ENCODE results near the gene LALBA.
"Not testable (repeated sequence)": the region's sequence is repeated elsewhere in the genome, so short reads cannot be mapped to it uniquely, and the experiment has no call there.

The LALBA gene

DNA sequence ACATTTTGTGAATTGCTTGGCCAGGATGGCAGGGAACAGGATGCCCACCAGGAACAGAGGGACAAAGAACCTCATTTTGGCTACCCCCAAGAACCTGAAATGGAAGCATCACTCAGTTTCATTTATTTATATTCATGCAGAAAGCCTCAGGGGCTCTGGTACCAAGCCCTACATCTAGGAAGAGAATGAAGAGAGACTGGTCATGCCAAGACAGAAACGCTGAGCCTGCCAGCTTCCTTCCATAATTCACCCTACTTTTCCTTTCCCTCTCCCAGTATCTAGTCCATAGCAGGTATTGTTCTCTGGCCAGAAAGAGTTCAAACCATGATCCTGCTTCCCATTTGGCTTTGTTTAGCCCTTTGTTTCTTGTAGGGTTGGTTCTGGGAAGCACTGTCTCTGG is at the start of gene LALBA:
Gene LALBA (minus strand): TSS at position 101 of the 400 bp plus-strand sequence. CDS start 26 bp downstream, at position 75.
- DNase-seq: no peak

DNA sequence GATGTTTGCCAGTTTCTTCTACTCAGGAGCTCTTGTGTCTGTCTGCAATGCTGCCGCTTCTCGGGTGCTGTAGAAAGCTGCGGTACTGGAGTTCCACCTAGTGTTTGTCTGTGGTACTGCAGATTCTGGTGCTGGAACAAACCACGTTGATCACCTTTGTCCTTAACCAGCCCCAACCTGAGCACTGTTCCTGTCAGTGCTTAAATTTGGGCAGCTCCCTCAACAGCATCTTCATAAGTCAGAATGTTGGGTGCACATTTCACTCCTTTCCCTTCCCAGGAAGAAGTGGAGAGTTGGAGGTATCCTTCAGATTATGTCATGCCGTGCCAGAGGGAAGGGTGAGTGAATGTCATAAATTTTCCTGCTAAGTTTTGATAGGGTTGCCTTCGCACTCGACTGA is 48.7 kb upstream of the LALBA start:
- no peak for DNase-seq

DNA sequence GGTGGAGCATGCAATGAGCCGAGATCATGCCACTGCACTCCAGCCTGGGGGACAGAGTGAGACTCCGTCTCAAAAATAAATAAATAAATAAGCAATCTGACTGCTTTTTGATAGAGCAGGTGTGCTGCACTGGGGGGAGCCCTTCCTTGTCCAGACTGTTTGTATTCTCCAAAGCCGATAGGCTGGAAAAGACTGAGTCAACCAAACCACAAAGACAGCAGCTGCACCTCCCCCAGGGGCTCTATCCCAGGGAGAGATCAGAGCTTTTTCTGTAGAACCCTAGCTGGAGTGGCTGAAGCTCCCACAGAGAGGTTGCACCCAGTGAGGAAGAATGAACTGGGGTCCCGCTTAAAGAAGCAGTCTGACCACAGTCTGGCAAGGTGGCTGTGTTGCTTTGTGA is 45.8 kb upstream of the LALBA start:
- DNase-seq: no peak

DNA sequence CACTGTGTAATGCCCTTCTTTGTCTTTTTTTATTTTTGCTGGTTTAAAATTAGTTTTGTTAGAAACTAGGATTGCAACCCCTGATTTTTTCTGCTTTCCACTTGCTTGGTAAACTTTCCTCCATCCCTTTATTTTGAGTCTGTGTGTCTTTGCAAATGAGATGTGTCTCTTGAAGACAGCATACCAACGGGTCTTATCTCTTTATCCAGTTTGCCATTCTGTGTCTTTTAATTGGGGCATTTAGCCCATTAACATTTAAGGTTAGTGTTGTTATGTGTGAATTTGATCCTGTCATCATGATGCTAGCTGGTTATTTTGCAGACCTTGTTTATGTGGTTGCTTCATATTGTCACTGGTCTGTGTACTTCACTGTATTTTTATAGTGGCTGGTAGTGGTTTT is 43.5 kb upstream of the LALBA start:
- no peak for DNase-seq

DNA sequence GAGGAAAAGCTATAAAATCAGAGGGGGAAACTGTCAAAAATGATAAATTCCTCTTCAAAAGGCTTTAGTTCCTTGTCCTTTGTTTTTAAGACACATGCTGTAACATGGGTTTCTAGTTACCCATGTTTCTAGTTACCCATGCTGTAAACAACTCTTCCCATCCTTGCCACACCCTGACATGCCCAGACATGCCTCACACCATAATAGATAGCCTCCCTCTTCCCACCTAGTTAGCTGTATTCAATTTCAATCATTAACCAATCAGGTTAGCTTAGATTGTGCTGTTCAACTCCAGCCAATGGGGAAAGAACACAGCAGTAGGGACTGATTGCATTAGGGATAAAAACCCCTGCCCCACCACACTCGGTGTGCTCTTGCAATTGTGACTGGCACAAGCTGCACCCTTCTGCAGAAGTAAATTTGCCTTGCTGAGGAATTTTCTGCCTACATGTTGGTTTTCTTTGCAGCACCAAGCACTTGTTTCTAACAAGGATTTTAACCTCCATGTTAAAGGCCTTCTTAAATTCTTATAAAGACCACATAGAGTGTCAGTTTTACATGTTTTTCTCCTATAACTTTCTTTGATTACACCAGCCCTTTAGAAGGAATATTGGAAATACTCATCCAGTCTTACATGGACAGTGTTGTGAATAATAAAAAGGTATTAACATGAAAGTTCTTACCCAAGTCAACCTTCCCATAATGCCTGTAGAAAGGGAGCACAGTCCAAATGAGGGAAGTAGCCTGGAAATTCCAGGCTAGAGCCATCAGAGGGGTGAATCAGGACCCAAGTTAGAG is 32.5 kb upstream of the LALBA start:
- no peak for DNase-seq

DNA sequence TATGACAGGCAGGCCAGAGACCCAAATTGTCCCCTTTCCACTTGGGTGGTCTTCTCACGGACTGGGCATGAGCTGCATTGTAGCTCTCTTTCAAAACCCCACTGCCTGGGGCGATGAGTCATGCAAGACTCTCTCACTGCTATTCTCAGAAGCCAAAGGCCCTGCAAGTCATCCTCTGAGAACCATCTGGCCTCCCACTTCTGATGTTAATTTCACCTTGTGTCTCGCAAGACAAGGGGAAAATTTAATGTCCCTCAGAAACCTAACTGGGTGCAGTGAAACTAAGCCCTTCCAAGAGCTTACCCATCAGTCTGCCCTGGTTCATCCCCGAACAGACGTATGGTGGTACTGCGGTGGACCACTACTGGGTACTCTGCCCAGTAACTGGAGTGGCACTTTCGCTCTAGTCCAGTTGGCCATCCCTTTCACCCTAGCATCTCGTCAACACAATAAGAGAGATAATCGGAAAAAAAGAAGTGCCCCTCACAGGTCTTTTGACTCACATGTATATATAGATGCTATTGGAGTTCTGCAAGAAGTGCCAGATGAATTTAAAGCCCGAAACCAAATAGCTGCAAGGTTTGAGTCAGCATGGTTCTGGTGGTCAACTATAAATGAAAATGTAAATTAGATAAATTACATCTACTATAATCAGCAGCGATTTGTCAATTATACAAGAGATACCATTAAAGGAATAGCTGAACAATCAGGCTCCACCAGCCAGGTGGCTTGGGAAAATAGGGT is 31.3 kb upstream of the LALBA start:
- DNase-seq: no peak

DNA sequence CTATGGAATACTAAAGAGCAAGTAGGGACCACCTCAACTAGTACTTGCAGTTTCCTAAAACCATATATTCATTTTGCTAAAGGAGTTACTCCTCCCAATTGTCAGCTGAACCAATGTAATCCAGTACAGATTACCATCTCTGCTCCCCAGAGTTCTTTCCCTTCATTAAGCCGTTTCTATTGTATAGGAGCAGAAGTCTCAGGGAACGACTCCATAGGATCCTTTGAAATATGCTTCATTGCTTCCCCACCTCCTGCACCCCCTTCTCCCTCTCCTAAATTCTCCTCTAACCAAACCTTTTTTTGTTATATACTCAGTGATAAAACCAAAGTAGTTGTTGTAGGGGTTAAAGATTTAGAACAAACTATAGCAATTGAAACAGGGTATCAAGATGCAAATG is 30.7 kb upstream of the LALBA start:
- no peak for DNase-seq

DNA sequence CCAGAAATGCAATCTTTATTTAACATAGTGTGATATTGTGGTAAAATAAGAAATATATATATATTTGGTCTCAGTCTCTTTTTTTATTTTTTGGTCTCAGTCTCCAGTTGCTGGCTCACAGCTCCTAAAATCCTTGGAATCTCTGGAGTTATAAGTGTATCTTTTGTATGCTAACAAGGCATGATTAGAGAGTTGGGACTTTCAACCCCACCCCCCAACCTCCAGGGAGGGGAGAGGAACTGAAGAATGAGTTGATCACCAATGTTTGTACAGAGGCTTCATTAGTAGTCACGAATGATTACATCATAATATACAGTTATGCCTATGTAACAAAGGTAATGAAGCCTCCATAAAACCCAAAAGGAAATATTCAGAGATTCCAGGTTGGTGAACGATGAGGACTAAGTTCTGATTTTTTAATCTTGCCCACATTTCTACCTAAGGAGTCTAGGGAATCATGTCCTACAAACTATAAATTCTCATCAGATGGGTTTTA is 22.8 kb upstream of the LALBA start:
- no peak for DNase-seq

DNA sequence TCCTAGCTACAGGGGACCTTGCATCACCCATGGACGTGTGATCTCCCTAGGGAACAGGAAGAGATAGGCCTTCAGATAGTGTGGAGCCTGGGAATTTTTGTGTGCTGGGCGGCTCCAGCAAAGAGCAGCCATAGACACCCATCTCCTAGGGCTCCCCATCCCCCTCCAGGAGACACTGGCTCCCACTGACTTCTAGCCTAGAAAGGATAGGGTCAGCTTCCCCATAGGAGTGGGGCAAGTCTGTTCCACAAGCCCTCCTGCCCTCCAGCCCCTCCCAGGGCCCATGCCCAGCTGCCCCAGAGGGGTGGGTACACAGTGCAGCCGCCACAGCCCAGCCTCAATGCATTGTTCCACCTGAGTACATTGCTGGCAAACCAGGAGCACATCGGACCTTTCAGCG is 16.5 kb upstream of the LALBA start:
- no peak for DNase-seq

DNA sequence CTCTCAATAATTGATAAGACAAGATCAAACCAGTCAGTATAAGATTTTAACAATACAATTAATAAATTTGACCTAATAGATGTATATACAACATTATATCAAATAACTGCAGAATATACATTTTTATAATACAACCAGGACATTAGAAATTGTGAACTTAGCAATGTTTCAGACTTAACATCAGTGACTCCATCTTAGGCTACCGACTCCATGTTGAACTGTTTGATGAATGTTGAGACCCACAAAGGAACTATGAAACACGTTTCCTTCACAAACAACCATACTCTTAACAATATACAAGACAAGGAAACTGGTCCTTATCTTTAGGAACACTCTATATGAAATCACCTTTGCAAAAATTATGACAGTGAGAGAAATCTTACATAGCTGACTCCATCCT is 13.9 kb upstream of the LALBA start:
- no peak for DNase-seq

DNA sequence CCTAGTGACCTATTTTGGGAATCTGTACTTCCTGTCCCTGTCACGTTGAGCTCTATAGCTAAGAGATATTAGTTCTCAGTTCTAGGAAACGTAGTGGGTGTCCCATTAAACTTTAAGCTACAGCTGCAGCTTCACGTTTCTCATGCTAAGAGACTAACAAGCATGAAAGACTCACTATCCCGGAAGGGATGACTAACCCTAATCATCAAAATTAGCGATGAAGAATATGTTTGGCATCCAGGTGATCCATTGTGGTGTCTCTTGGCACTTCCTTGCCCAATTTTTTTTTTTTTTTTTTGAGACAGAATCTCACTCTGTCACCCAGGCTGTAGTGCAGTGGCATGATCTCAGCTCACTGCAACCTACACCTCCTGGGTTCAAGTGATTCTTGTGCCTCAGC is 11.0 kb upstream of the LALBA start:
- no peak for DNase-seq

DNA sequence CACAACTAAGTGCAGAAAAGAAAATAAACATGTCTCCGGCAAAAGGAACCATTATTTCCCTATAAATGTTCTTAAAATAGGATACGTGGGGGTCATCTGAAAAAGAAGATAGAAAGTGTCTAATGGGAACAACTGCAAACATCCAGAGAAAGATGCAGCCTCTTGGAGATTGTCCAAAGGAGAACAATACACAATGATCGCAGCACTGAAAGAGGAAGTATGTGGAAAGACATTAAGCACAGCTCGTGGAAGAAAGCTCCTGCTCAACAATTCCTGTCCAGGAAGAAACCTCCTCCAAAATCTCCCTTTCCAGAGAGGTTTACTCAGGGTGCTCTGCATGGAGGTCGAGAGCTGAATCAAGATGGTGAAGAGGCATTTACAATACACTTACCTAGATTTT is 2.5 kb upstream of the LALBA start:
- DNase-seq: no peak

DNA sequence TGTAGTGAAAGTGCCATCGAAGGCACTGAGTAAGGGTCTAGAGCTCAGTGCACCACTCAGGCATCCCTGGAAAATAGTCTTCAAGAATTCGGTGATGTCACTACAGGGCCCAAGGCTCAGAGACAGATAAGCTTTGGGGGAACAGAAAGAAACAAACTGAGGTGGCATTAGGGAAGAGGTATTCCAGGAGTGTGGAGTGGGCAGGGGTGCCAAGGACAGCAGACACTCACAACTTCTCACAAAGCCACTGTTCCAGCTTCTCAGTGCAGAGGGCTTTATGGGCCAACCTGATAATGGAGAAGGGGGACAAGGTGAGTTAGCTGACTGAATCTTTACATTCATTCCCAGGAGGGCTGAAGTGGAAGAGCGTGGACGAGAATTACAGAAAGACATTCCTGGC is 2.1 kb downstream of the LALBA start:
- DNase-seq: no peak

DNA sequence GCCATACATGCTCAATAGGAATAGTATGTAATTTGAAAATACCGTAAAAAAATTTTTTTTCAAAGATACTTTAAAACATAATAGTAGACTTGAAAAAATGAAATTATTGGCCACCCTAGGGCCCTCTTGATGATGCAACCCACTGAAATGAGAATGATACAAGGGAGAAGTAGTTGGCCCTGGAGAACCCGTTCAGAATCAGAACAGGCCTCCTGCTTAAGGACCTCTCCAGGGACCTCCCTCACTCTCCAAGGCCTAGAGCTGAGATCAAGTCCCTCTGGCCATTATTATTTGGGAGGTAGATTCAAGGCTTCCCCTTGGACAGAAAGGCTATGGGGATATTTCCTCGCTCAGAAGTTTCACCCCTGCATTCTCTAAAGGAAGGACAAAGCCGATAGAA is 11.9 kb downstream of the LALBA start:
- DNase-seq: no peak

DNA sequence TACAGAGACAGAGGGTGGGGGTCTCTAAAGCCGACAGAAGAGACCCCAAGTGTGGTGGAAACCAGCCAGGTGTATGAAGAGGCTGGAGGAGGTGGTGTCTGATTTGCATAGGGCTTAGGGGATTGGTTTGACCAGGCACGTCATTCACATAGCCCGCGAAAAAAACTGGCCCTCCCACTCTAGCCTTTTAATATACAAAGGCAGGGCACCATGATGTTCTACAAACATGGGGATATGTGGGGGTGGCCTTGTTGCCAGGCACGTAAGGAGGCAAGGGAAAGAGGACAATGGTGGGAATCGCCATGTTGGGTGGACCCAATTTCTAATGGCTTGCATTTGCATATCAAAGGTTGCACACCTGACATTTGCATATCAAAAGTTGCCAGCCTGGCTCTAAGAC is 13.2 kb downstream of the LALBA start:
- no peak for DNase-seq

DNA sequence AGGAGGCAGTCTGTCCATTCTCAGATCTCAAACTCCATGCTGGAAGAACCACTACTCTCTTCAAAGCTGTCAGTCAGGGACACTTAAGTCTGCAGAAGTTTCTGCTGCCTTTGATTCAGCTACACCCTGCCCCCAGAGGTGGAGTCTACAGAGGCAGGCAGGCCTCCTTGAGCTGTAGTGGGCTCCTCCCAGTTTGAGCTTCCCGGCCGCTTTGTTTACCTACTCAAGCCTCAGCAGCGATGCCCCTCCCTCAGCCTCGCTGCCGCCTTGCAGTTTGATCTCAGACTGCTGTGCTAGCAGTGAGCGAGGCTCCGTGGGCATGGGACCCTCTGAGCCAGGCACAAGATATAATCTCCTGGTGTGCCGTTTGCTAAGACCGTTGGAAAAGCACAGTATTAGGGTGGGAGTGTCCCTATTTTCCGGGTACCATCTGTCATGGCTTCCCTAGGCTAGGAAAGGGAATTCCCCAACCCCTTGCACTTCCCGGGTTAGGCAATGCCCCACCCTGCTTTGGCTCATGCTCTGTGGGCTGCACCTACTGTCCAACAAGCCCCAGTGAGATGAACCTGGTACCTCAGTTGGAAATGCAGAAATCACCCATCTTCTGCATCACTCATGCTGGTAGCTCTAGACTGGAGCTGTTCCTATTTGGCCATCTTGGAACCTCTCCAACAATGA is 16.0 kb downstream of the LALBA start:
- DNase-seq: not testable (repeated sequence)

DNA sequence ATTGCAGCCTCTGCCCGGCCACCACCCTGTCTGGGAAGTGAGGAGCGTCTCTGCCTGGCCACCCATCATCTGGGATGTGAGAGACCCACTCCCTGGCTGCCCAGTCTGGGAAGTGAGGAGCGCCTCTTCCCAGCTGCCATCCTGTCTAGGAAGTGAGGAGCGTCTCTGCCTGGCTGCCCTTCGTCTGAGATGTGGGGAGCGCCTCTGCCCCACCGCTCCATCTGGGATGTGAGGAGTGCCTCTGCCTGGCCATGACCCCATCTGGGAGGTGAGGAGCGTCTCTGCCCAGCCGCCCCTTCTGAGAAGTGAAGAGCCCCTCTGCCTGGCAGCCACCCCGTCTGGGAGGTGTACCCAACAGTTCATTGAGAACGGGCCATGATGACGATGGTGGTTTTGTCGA is 18.2 kb downstream of the LALBA start:
- DNase-seq: not testable (repeated sequence)

DNA sequence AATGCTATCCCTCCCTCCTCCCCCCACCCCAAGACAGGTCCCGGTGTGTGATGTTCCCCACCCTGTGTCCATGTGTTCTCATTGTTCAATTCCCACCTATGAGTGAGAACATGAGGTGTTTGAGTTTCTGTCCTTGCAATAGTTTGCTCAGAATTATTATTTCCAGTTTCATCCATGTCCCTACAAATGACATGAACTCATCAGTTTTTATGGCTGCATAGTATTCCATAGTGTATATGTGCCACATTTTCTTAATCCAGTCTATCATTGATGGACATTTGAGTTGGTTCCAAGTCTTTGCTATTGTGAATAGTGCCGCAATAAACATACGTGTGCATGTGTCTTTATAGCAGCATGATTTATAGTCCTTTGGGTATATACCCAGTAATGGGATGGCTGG is 22.8 kb downstream of the LALBA start:
- DNase-seq: not testable (repeated sequence)

DNA sequence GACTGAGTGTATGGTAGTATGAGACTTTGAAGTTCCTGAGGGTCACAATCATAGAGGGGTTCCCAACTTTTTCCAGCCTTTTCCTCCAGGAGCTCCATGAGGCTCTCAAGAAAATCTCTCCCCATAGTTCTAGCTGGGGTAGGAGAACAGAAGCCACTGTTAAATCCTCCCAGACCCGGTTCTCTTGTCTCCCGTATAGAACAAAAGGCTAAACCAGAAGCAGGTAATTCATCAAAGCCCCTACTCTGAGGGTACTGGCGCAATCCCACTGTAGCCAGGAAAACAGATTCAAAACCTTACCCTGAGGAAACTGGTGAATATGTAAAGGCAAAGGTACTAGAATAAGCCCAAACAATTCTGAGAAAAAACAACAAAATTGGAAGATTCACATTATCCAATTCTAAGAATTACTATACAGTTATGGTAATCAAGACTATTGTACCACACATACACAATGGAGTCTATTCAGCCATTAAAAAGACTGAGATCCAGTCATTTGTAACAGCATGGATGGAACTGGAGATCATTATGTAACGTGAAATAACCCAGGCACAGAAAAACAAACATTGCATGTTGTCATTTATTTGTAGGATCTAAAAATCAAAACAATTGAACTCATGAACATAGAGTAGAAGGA is 23.9 kb downstream of the LALBA start:
- DNase-seq: no peak

DNA sequence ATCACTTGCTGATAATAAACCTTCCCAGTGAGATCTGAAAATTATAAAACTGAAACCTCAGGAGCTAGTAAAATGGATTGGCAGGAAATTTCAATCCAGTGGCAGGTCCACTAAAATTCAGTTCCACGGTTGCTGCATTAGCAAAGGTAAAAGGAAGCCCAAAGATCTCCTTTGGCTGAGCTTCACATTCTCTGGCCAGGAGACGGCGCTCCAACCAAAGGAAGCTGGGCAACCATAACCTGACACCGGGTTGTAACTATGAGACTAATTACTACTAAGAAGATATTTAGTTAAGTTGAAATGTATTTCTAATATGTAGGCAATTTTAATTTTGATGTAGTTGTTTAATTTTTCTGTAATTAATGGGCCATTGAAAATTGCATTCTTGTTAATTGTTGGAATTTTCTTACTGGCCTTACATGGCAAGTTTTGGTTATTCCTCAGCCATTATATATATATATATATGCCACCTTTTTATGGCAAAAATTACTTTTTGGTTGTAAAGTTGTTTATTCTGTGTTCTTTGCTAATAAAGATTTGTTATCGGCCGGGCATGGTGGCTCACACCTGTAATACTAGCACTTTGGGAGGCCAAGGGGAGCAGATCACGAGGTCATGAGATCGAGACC is 27.4 kb downstream of the LALBA start:
- no peak for DNase-seq

DNA sequence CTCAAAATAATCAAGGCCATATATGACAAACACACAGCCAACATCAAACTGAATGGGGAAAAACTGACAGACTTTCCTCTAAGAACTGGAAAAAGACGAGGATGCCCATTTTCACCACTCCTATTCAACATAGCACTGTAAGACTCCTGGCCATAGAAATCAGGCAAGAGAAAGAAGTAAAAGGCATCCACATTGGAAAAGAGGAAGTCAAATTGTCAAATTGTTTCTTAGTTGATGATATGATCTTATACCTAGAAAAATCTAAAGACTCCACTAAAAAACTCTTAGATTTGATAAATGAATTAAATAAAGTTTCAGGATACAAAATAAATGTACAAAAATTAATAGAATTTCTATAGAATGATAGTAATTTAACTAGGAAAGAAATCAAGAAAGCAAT is 33.2 kb downstream of the LALBA start:
- no peak for DNase-seq

DNA sequence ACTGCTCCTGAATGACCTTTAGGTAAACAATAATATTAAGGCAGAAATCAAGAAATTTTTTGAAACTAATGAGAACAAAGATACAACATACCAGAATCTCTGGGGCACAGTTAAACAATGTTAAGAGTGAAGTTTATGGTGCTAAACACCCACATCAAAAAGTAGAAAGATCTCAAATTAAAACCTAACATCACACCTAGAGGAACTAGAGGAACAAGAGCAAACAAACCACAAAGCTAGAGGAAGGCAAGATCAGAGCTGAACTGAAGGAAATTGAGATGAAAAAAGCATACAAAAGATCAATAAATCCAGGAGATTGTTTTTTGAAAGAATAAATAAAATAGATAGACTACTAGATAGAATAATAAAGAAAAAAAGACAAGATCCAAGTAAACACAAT is 37.2 kb downstream of the LALBA start:
- DNase-seq: no peak

Measured in SIG-M5 (cell line).